Measurements from ENCODE around the gene VSIG4.

The VSIG4 gene

DNA sequence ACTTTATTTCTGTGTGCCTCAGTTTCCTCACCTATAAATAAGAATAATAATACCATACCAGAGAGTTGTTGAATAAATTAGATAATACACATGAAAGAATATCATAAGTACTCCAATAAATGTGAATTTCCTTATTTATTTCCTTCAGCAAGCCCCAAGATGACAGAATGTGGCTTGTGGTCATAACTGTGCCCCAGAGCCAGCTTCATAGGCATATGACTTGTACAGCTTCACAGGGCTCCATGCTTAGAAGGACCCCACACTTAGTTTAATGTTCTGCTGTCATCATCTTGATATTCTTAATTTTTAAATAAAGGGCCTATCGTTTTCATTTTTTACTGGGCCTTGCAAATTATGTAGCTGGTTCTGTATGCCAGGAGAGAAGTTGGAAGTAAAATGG, 25.3 kb downstream of the VSIG4 start:
- no peaks in the 10 kb centered on the region for H3K36me3 ChIP-seq (ENCODE audit: control insufficient read depth in 2 of 2, insufficient read depth in 1 of 2, low read length in 2 of 2)
- POLR2A ChIA-PET = no interaction called here
- no peak overlapping the region for H3K27ac ChIP-seq (ENCODE audit: extremely low read depth, low read depth, low read length)
- no peak overlapping the region for H3K4me3 ChIP-seq (ENCODE audit: low read depth, low read length)
- H3K4me1 ChIP-seq (ENCODE audit: control insufficient read depth, insufficient read depth, low read length) = no peaks in the 10 kb centered on the region
- CTCF ChIA-PET = no interaction called here
- H3K9me3 ChIP-seq (ENCODE audit: control insufficient read depth, insufficient read depth, low read depth, low read length) = no peaks in the 10 kb centered on the region
- TF ChIP-seq ZNF529 (tag by site-specific recombination; IDR thresholded peaks at IDR 0.05; ENCODE audit: insufficient replicate concordance) (no peak), ZNF354C (tag by site-specific recombination; IDR thresholded peaks at IDR 0.05; ENCODE audit: borderline replicate concordance, low read depth) (no peak), ZNF660 (tag by site-specific recombination; IDR thresholded peaks at IDR 0.05) (no peak)
- TF ChIP-seq, protein P1, sequence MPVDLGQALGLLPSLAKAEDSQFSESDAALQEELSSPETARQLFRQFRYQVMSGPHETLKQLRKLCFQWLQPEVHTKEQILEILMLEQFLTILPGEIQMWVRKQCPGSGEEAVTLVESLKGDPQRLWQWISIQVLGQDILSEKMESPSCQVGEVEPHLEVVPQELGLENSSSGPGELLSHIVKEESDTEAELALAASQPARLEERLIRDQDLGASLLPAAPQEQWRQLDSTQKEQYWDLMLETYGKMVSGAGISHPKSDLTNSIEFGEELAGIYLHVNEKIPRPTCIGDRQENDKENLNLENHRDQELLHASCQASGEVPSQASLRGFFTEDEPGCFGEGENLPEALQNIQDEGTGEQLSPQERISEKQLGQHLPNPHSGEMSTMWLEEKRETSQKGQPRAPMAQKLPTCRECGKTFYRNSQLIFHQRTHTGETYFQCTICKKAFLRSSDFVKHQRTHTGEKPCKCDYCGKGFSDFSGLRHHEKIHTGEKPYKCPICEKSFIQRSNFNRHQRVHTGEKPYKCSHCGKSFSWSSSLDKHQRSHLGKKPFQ (tag by site-specific recombination; IDR thresholded peaks at IDR 0.05) = no peak

DNA sequence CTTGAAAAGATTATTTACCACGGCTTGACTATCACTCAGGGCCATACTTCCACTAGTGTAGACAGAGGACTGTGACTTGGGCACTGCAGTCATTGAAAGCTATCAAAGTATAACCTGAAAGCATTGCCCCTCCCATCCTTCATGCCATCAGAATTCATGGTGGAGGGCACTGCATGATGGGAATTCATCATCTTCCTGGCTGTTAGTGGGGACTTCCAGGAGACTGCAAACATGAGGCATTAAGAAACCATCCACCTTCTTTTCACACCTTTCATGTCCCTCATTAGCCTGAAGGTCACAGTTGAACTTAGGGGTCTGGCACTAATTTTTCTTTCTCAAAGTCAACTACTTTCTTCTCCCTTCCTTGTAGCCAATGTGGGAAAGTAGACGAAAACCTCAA, 25.8 kb downstream of the VSIG4 start:
- Histone ChIP-seq H3K4me1 (ENCODE audit: control insufficient read depth, insufficient read depth, low read length) (no peaks in the 10 kb centered on the region), H3K27ac (ENCODE audit: extremely low read depth, low read depth, low read length) (no peak overlapping the region), H3K9me3 (ENCODE audit: control insufficient read depth, insufficient read depth, low read depth, low read length) (no peaks in the 10 kb centered on the region), H3K4me3 (ENCODE audit: low read depth, low read length) (no peak overlapping the region), H3K36me3 (ENCODE audit: control insufficient read depth in 2 of 2, insufficient read depth in 1 of 2, low read length in 2 of 2) (no peaks in the 10 kb centered on the region)
- TF ChIP-seq, protein P2, sequence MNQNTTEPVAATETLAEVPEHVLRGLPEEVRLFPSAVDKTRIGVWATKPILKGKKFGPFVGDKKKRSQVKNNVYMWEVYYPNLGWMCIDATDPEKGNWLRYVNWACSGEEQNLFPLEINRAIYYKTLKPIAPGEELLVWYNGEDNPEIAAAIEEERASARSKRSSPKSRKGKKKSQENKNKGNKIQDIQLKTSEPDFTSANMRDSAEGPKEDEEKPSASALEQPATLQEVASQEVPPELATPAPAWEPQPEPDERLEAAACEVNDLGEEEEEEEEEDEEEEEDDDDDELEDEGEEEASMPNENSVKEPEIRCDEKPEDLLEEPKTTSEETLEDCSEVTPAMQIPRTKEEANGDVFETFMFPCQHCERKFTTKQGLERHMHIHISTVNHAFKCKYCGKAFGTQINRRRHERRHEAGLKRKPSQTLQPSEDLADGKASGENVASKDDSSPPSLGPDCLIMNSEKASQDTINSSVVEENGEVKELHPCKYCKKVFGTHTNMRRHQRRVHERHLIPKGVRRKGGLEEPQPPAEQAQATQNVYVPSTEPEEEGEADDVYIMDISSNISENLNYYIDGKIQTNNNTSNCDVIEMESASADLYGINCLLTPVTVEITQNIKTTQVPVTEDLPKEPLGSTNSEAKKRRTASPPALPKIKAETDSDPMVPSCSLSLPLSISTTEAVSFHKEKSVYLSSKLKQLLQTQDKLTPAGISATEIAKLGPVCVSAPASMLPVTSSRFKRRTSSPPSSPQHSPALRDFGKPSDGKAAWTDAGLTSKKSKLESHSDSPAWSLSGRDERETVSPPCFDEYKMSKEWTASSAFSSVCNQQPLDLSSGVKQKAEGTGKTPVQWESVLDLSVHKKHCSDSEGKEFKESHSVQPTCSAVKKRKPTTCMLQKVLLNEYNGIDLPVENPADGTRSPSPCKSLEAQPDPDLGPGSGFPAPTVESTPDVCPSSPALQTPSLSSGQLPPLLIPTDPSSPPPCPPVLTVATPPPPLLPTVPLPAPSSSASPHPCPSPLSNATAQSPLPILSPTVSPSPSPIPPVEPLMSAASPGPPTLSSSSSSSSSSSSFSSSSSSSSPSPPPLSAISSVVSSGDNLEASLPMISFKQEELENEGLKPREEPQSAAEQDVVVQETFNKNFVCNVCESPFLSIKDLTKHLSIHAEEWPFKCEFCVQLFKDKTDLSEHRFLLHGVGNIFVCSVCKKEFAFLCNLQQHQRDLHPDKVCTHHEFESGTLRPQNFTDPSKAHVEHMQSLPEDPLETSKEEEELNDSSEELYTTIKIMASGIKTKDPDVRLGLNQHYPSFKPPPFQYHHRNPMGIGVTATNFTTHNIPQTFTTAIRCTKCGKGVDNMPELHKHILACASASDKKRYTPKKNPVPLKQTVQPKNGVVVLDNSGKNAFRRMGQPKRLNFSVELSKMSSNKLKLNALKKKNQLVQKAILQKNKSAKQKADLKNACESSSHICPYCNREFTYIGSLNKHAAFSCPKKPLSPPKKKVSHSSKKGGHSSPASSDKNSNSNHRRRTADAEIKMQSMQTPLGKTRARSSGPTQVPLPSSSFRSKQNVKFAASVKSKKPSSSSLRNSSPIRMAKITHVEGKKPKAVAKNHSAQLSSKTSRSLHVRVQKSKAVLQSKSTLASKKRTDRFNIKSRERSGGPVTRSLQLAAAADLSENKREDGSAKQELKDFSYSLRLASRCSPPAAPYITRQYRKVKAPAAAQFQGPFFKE (tag by site-specific recombination; IDR thresholded peaks at IDR 0.05; ENCODE audit: borderline replicate concordance) = no peak
- no peak for TF ChIP-seq ZNF132 (tag by site-specific recombination; IDR thresholded peaks at IDR 0.05; ENCODE audit: borderline replicate concordance)
- TF ChIP-seq, protein P3, sequence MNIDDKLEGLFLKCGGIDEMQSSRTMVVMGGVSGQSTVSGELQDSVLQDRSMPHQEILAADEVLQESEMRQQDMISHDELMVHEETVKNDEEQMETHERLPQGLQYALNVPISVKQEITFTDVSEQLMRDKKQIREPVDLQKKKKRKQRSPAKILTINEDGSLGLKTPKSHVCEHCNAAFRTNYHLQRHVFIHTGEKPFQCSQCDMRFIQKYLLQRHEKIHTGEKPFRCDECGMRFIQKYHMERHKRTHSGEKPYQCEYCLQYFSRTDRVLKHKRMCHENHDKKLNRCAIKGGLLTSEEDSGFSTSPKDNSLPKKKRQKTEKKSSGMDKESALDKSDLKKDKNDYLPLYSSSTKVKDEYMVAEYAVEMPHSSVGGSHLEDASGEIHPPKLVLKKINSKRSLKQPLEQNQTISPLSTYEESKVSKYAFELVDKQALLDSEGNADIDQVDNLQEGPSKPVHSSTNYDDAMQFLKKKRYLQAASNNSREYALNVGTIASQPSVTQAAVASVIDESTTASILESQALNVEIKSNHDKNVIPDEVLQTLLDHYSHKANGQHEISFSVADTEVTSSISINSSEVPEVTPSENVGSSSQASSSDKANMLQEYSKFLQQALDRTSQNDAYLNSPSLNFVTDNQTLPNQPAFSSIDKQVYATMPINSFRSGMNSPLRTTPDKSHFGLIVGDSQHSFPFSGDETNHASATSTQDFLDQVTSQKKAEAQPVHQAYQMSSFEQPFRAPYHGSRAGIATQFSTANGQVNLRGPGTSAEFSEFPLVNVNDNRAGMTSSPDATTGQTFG (tag by site-specific recombination; IDR thresholded peaks at IDR 0.05; ENCODE audit: borderline replicate concordance) = no peak
- TF ChIP-seq ZNF571 (tag by site-specific recombination; IDR thresholded peaks at IDR 0.05) = no peak
- TF ChIP-seq ZNF433 (tag by site-specific recombination; IDR thresholded peaks at IDR 0.05; ENCODE audit: low read depth) = no peak
- TF ChIP-seq ZNF48 (tag by site-specific recombination; IDR thresholded peaks at IDR 0.05) = no peak
- no peak for TF ChIP-seq ZNF324 (tag by site-specific recombination; IDR thresholded peaks at IDR 0.05)
- CTCF ChIA-PET = interaction anchor here (0.6 kb wide), 1 partner anchor 166 kb away, joined by 3 read pairs; no protein-coding TSS in a partner anchor
- POLR2A ChIA-PET = no interaction called here
